ENCODE measurements around the gene EVI2A. TPM values are rescaled to one million over a fixed set of nuclear protein-coding genes. Genes with fewer than 3 reads are reported as not detected.
"Not testable (repeated sequence)": the region's sequence is repeated elsewhere in the genome, so short reads cannot be mapped to it uniquely, and the experiment has no call there.

The EVI2A gene
- total and polyA plus RNA-seq, 12 donors, result 1.4 to 17.7 (median 5.5) TPM

DNA sequence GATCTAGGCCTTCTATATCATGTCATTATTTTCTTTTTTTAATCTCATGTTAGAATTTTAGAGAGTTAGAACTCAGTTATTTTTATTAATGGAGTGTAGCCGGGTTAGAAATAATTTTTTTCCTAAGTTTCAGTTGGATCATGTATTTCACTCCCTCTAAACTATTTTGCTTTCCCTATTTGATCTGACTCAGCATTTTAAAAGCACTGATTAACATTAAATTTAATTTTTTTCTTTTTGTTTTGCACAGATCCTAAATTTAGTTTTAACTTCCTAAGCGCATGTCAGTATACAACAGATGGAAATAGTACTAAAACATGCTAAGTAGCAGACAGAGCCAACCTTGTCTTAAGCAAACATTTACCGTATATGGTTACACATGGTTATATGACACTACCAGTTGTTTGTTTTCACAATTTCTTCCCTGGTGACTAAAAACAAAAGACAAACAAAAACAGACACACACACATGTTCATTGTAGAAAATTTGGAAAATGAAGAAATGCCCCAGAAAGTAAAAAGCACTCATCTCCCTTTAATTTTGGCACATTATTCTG lies 36.5 kb upstream of the EVI2A start:
- 81 to 88% (median 86%) methylated on average over 3 of the region's 3 CpGs for WGBS, 4 donors
- Histone ChIP-seq H3K36me3 (replicated peaks in 1 of 2) (peaks cover 0 to 25% of the 10 kb centered on the region in 2 donors), H3K4me3 (no peak overlapping the region), H3K27ac (no peak overlapping the region), H3K27me3 (no peaks in the 10 kb centered on the region), H3K9me3 (replicated peaks in 1 of 3) (no peaks in the 10 kb centered on the region), H3K4me1 (replicated peaks in 1 of 2) (peaks cover 0 to 9% of the 10 kb centered on the region in 2 donors)
- no peak for DNase-seq
- intact Hi-C loops (cut with DNase I), result no loop called here
- no peak for TF ChIP-seq POLR2A (IDR thresholded peaks at IDR 0.05)
- TF ChIP-seq, protein P1, sequence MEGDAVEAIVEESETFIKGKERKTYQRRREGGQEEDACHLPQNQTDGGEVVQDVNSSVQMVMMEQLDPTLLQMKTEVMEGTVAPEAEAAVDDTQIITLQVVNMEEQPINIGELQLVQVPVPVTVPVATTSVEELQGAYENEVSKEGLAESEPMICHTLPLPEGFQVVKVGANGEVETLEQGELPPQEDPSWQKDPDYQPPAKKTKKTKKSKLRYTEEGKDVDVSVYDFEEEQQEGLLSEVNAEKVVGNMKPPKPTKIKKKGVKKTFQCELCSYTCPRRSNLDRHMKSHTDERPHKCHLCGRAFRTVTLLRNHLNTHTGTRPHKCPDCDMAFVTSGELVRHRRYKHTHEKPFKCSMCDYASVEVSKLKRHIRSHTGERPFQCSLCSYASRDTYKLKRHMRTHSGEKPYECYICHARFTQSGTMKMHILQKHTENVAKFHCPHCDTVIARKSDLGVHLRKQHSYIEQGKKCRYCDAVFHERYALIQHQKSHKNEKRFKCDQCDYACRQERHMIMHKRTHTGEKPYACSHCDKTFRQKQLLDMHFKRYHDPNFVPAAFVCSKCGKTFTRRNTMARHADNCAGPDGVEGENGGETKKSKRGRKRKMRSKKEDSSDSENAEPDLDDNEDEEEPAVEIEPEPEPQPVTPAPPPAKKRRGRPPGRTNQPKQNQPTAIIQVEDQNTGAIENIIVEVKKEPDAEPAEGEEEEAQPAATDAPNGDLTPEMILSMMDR (IDR thresholded peaks at IDR 0.05), result no peak

DNA sequence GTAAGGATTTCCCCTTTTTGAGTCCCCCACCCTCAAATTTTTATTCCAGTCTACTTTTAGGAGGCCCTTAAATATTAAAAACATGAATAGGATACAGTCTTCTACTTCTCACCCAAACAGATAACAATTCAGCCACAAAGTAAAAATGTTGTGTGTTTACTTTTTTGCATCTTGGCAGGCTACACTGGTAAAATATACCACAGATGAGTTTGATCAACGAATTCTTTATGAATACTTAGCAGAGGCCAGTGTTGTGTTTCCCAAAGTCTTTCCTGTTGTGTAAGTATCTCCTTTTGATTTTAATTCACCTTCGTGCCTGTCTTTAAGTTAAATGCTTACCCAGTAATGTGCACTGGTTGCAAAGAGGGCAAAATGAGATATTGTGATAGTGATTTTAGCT lies 35.7 kb upstream of the EVI2A start:
- TF ChIP-seq POLR2A (IDR thresholded peaks at IDR 0.05), result no peak
- TF ChIP-seq, protein P1 (IDR thresholded peaks at IDR 0.05), result no peak
- H3K9me3 ChIP-seq (replicated peaks in 1 of 3), result no peaks in the 10 kb centered on the region
- no peaks in the 10 kb centered on the region for H3K27me3 ChIP-seq
- peaks cover 0 to 31% of the 10 kb centered on the region in 2 donors for H3K36me3 ChIP-seq (replicated peaks in 1 of 2)
- H3K4me3 ChIP-seq, result no peak overlapping the region
- DNase-seq, result no peak
- H3K4me1 ChIP-seq (replicated peaks in 1 of 2), result peaks cover 0 to 3% of the 10 kb centered on the region in 2 donors
- 79 to 94% (median 82%) methylated on average over 2 of the region's 2 CpGs for WGBS, 4 donors
- intact Hi-C loops (cut with DNase I), result no loop called here
- no peak overlapping the region for H3K27ac ChIP-seq

- TF ChIP-seq, protein P1 (IDR thresholded peaks at IDR 0.05), result no peak
- TF ChIP-seq POLR2A (IDR thresholded peaks at IDR 0.05), result no peak
- no peaks in the 10 kb centered on the region for H3K27me3 ChIP-seq
- DNase-seq, result no peak
- H3K4me1 ChIP-seq (replicated peaks in 1 of 2), result no peaks in the 10 kb centered on the region
- H3K27ac ChIP-seq, result no peak overlapping the region
- intact Hi-C loops (cut with DNase I), result no loop called here
- peaks cover 0 to 27% of the 10 kb centered on the region in 2 donors for H3K36me3 ChIP-seq (replicated peaks in 1 of 2)
- H3K9me3 ChIP-seq (replicated peaks in 1 of 3), result peaks cover 0 to 1% (median 0%) of the 10 kb centered on the region in 3 donors
- no peak overlapping the region for H3K4me3 ChIP-seq
- 41 to 62% (median 48%) methylated on average over 1 of the region's 1 CpG for WGBS, 4 donors
Measured at GRCh38 chr17:31355935-31356334, 34.5 kb upstream of the EVI2A start.

DNA sequence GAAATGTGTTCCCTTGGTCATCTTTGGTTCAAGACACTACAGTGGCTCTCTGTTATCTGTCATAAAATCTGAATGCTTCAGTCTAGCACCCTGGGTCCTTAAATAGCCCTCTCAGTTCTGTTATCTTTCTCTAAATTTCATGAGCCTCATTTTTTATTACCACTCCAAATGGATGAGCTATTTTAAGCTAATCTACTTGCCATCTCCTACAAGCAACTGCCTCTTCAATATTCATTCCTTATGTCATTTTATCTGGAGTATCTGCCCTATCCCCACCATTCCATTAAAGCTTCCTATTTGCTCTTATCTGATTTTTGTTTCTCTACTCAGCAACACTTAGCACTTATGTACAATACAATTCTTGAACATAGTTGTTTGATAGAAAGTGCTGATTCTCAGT lies 28.0 kb upstream of the EVI2A start:
- Histone ChIP-seq H3K27ac (no peak overlapping the region), H3K9me3 (replicated peaks in 1 of 3) (peaks cover 0 to 6% (median 0%) of the 10 kb centered on the region in 3 donors), H3K4me3 (no peak overlapping the region), H3K36me3 (replicated peaks in 1 of 2) (peaks cover 0 to 30% of the 10 kb centered on the region in 2 donors), H3K4me1 (replicated peaks in 1 of 2) (no peaks in the 10 kb centered on the region), H3K27me3 (no peaks in the 10 kb centered on the region)
- no peak for DNase-seq
- TF ChIP-seq, protein P1 (IDR thresholded peaks at IDR 0.05), result no peak
- no peak for TF ChIP-seq POLR2A (IDR thresholded peaks at IDR 0.05)
- intact Hi-C loops (cut with DNase I), result no loop called here

DNA sequence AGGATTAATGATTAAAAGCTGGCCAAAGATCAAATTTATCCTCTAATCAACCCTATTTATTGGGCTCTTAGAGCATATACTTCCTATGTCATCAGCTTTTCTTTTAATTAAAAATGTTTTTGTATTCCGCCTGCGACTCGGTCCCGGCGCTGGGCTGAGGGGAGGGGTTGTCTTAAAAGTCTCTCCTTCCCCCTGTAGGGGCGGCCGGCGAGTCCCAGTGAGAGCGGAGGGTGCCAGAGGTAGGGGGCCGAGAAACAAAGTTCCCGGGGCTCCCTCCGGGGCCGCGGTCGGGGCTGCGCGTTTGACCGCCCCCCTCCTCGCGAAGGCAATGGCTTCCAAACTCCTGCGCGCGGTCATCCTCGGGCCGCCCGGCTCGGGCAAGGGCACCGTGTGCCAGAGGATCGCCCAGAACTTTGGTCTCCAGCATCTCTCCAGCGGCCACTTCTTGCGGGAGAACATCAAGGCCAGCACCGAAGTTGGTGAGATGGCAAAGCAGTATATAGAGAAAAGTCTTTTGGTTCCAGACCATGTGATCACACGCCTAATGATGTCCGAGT lies 23.8 kb upstream of the EVI2A start:
- H3K4me1 ChIP-seq (replicated peaks in 1 of 2); H3K4me3 ChIP-seq; H3K27ac ChIP-seq; DNase-seq; intact Hi-C loops (cut with DNase I); H3K27me3 ChIP-seq; H3K9me3 ChIP-seq (replicated peaks in 1 of 3): not testable (repeated sequence)
- H3K36me3 ChIP-seq (replicated peaks in 1 of 2), result peaks cover 0 to 46% of the 10 kb centered on the region in 2 donors
- WGBS, 4 donors, result 87 to 99% (median 96%) methylated on average over 9 to 17 of the region's 34 CpGs

All from adrenal gland (tissue), 12 donors.